GM06990 (cell line): ENCODE measurements around the gene DACT2.

Experiments
- DNase-seq: peaks from one replicate; pipeline ENCODE4 v3.0.0-alpha.2; 2011; ENCODE audit not compliant: insufficient read length; ENCODE audit errors: extremely low read depth
- H3K27me3 ChIP-seq: replicated peaks from 2 replicates; pipeline ENCODE4 v1.6.0; 2011; ENCODE audit warnings: low read length; ENCODE audit not compliant: control insufficient read depth, insufficient read depth
- H3K36me3 ChIP-seq: 2 replicates; pipeline ENCODE4 v1.5.1; 2011; ENCODE audit warnings: low read length; ENCODE audit not compliant: control insufficient read depth, insufficient read depth
- H3K4me3 ChIP-seq: replicated peaks from 2 replicates; pipeline ENCODE4 v1.5.1; 2011; ENCODE audit warnings: low read depth, mild to moderate bottlenecking, control low read depth, low read length
- CTCF ChIP-seq: IDR thresholded peaks from 2 replicates; pipeline ENCODE4 v1.5.1; 2011; ENCODE audit warnings: low read length, control low read depth, mild to moderate bottlenecking, inconsistent platforms; ENCODE audit not compliant: insufficient read depth, poor library complexity, severe bottlenecking

Gene DACT2

DNA sequence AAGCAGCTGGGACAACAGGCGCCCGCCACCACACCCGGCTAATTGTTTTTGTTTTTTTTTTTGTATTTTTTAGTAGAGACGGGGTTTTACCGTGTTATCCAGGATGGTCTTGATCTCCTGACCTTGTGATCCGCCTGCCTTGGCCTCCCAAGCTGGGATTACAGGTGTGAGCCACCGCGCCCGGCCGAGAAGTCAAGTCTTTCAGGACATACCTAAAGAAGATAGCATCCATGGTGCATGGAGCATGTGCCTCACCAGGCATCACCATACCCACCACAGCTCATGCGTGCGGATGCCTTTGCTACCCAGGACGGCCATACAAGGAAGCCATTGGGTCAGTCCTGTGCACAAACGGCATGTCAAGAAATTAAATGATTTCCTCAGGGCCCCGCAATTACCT is 60.8 kb downstream of the DACT2 start:
- Histone ChIP-seq H3K4me3 (no peak overlapping the region), H3K36me3 (no peaks in the 10 kb centered on the region), H3K27me3 (no peaks in the 10 kb centered on the region)
- no peak for TF ChIP-seq CTCF
- DNase-seq = no peak

GRCh38 chr6:168256940-168257339 is 62.6 kb downstream of the DACT2 start:
- Histone ChIP-seq H3K27me3 (no peaks in the 10 kb centered on the region), H3K36me3 (no peaks in the 10 kb centered on the region), H3K4me3 (no peak overlapping the region)
- no peak for TF ChIP-seq CTCF
- DNase-seq = no peak
